ENCODE measurements around the gene EHD1. TPM values are rescaled to one million over a fixed set of nuclear protein-coding genes. Genes with fewer than 3 reads are reported as not detected.

EHD1 gene
- total RNA-seq, 4 donors from 2014 or later = 29.5 to 44.0 (median 31.8) TPM

DNA sequence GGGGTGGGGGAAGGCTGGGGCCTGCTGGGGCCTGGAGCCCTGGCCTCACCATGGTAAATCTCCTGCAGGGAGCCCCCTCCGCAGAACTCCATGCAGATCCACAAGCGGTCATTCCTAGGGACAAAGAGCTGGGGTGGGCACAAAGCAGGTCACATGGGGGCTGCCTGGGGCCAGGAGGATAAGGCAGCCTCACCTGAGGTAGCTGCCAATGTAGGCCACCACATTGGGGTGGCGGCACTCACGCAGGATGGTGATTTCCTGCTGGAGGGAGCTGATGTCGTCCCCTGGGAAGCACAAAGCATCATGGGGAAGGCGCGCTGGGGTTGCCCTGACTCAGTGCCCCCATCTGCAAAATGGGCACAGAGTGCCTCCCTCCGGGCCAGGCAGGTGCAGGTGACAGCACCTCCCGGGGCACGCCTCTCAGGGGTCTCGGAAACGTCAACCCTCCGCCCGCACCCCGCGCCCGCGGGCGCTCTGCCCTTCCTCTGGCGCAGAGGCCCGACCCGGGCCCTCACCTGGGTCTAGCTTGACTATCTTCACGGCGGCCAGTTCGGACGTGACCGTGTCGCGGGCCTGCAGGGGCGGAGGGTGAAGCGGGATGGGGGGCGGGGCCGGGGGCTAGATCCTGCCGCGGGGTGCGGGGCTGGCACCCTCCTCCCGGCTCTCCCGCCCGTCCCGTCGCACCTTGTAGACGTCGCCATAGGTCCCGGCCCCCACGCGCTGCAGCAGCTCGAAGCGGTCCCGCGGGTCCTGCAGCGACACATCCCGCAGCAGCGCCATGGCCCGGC, 75.9 kb downstream of the EHD1 start:
- intact Hi-C loops (cut with DNase I) = no loop called here
- peak overlapping the region; percentile 39 to 78 (median 60) for H3K4me3 ChIP-seq
- TF ChIP-seq POLR2A (IDR thresholded peaks at IDR 0.05) = peak in 1 of 4 donors; percentile 16
- TF ChIP-seq, protein P1, sequence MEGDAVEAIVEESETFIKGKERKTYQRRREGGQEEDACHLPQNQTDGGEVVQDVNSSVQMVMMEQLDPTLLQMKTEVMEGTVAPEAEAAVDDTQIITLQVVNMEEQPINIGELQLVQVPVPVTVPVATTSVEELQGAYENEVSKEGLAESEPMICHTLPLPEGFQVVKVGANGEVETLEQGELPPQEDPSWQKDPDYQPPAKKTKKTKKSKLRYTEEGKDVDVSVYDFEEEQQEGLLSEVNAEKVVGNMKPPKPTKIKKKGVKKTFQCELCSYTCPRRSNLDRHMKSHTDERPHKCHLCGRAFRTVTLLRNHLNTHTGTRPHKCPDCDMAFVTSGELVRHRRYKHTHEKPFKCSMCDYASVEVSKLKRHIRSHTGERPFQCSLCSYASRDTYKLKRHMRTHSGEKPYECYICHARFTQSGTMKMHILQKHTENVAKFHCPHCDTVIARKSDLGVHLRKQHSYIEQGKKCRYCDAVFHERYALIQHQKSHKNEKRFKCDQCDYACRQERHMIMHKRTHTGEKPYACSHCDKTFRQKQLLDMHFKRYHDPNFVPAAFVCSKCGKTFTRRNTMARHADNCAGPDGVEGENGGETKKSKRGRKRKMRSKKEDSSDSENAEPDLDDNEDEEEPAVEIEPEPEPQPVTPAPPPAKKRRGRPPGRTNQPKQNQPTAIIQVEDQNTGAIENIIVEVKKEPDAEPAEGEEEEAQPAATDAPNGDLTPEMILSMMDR (IDR thresholded peaks at IDR 0.05) = no peak
- H3K9me3 ChIP-seq = no peaks in the 10 kb centered on the region
- DNase-seq = no peak
- WGBS, 2 donors = 33% methylated on average over 4 of the region's 54 CpGs; no CpG with 5 or more reads in 1 of the 2 donors
- peaks cover 5 to 41% (median 8%) of the 10 kb centered on the region in 3 donors for H3K36me3 ChIP-seq
- H3K4me1 ChIP-seq = peaks cover 21 to 40% (median 24%) of the 10 kb centered on the region in 3 donors
- H3K27ac ChIP-seq = peak overlapping the region; percentile 56 to 92 (median 82)
- H3K27me3 ChIP-seq = no peaks in the 10 kb centered on the region

Small RNA genes within 50 kb of the gene (small RNA-seq; reads per million reads assigned to genes)
- gene MIR6749 (0 to 0.09 (median 0.04) reads per million in 4 donors), gene MIR6750 (0 reads per million in 4 donors)

Other genes with a start within 250 kb of the EHD1 start
- under 1 TPM in 1 of 4 donors, not detected in 3; 0.38 TPM for gene NRXN2, start 155.4 kb downstream of the EHD1 start, total RNA-seq
- 10 to 100 TPM in 1 of 4 donors, 1 to 10 TPM in 3; 2.6 to 13.2 (median 4.9) TPM for gene RASGRP2, start 134.5 kb downstream of the EHD1 start, total RNA-seq
- under 1 TPM; 0.27 to 0.95 (median 0.39) TPM for gene PYGM, start 118.6 kb downstream of the EHD1 start, total RNA-seq
- gene SF1, start 100.1 kb downstream of the EHD1 start, total RNA-seq = 100 to 1,000 TPM; 136 to 292 (median 223) TPM
- gene MAP4K2, start 75.4 kb downstream of the EHD1 start, total RNA-seq = 1 to 10 TPM; 3.6 to 9.0 (median 6.1) TPM
- 10 to 100 TPM; 14.9 to 23.3 (median 17.0) TPM for gene MEN1, start 68.1 kb downstream of the EHD1 start, total RNA-seq
- gene CDC42BPG, start 34.0 kb downstream of the EHD1 start, total RNA-seq = 10 to 100 TPM; 16.4 to 48.5 (median 25.0) TPM
- 10 to 100 TPM; 14.1 to 26.1 (median 19.6) TPM for gene ATG2A, start 38.6 kb upstream of the EHD1 start, total RNA-seq
- gene PPP2R5B, start 46.1 kb upstream of the EHD1 start, total RNA-seq = 10 to 100 TPM in 1 of 4 donors, 1 to 10 TPM in 3; 7.7 to 10.5 (median 8.6) TPM
- not detected for gene GPHA2, start 57.3 kb upstream of the EHD1 start, total RNA-seq
- not detected for gene MAJIN, start 93.5 kb upstream of the EHD1 start, total RNA-seq
- gene BATF2, start 118.3 kb upstream of the EHD1 start, total RNA-seq = under 1 TPM in 2 of 4 donors, not detected in 2; 0.38 to 0.76 TPM
- 10 to 100 TPM; 42.5 to 82.1 (median 65.0) TPM for gene ARL2, start 135.5 kb upstream of the EHD1 start, total RNA-seq
- 10 to 100 TPM in 3 of 4 donors, 1 to 10 TPM in 1; 9.8 to 18.6 (median 13.9) TPM for gene SNX15, start 148.8 kb upstream of the EHD1 start, total RNA-seq
- 10 to 100 TPM in 3 of 4 donors, 1 to 10 TPM in 1; 9.2 to 19.0 (median 15.1) TPM for gene SAC3D1, start 162.6 kb upstream of the EHD1 start, total RNA-seq
- gene NAALADL1, start 179.9 kb upstream of the EHD1 start, total RNA-seq = 10 to 100 TPM in 1 of 4 donors, 1 to 10 TPM in 2, under 1 TPM in 1; 0.34 to 19.6 (median 3.1) TPM
- 10 to 100 TPM in 1 of 4 donors, 1 to 10 TPM in 3; 3.1 to 14.3 (median 9.0) TPM for gene CDCA5, start 205.4 kb upstream of the EHD1 start, total RNA-seq
- 10 to 100 TPM; 24.0 to 52.2 (median 32.2) TPM for gene ZFPL1, start 205.6 kb upstream of the EHD1 start, total RNA-seq
- gene VPS51, start 217.6 kb upstream of the EHD1 start, total RNA-seq = 100 to 1,000 TPM; 204 to 298 (median 224) TPM
- 10 to 100 TPM; 36.4 to 96.5 (median 74.7) TPM for gene TM7SF2, start 233.3 kb upstream of the EHD1 start, total RNA-seq
- 10 to 100 TPM; 12.4 to 17.0 (median 16.5) TPM for gene ZNHIT2, start 239.1 kb upstream of the EHD1 start, total RNA-seq
- 100 to 1,000 TPM; 436 to 777 (median 528) TPM for gene FAU, start 243.5 kb upstream of the EHD1 start, total RNA-seq
- 10 to 100 TPM; 68.1 to 76.2 (median 72.0) TPM for gene MRPL49, start 243.7 kb upstream of the EHD1 start, total RNA-seq

All from esophagus squamous epithelium (tissue), 5 donors.